IMR-90 (cell line): ENCODE measurements around the gene KRTAP4-8. TPM values are rescaled to one million over a fixed set of nuclear protein-coding genes. Genes with fewer than 3 reads are reported as not detected.

Source experiments
- ATAC-seq: fragments of 200-7000 bp; cut with Tn5 transposase; 2 replicates; pipeline ENCODE4 v1.9.1; 2020; ENCODE audit warnings: low read depth, mild to moderate bottlenecking, moderate library complexity
- BruUV-seq: library from RNA; stranded (reverse); fragments of 400-500 nt; replicated peaks from 2 replicates; lab custom pipeline; 2021; lab: Mats Ljungman, UMichigan
- CTCF ChIA-PET: fragments of 300-600 bp; formaldehyde crosslinking; extraction: SDS; loops from one replicate; lab custom pipeline; 2021; ENCODE audit warnings: antibody characterized with exemption; lab: Yijun Ruan, JAX
- POLR2A ChIA-PET: fragments of 300-600 bp; sonication (Branson Sonifier 250); formaldehyde crosslinking; loops from one replicate; lab custom pipeline; 2022; ENCODE audit warnings: antibody characterized with exemption; ENCODE audit not compliant: unreplicated experiment; lab: Charles Lee
- DNase-seq: peaks from one replicate; pipeline ENCODE4 v3.0.0; 2013
- H2AFZ ChIP-seq: replicated peaks from 2 replicates; pipeline ENCODE3; 2013; ENCODE audit warnings: low read length, mild to moderate bottlenecking; ENCODE audit not compliant: poor library complexity
- H2AK5ac ChIP-seq: 2 replicates; pipeline ENCODE4 v1.6.1; 2013; ENCODE audit warnings: low read depth, low read length, inconsistent platforms
- H2AK9ac ChIP-seq: replicated peaks from 2 replicates; pipeline ENCODE3; 2013; ENCODE audit warnings: mild to moderate bottlenecking, low read depth, low read length, moderate library complexity; ENCODE audit not compliant: poor library complexity
- H2BK120ac ChIP-seq: 2 replicates; pipeline ENCODE4 v1.6.1; 2013; ENCODE audit warnings: low read depth, low read length, inconsistent platforms
- H2BK15ac ChIP-seq: 3 replicates; pipeline ENCODE4 v1.6.1; 2013; ENCODE audit warnings: low read depth, low read length, inconsistent platforms
- H2BK20ac ChIP-seq: 2 replicates; pipeline ENCODE4 v1.6.1; 2013; ENCODE audit warnings: low read depth, mild to moderate bottlenecking, inconsistent platforms, low read length, moderate library complexity
- H2BK5ac ChIP-seq: 2 replicates; pipeline ENCODE4 v1.6.1; 2013; ENCODE audit warnings: mild to moderate bottlenecking, low read depth, low read length, inconsistent platforms; ENCODE audit not compliant: poor library complexity, severe bottlenecking
- H3K14ac ChIP-seq: replicated peaks from 2 replicates; pipeline ENCODE4 v1.6.1; 2013; ENCODE audit warnings: low read depth, low read length, inconsistent platforms
- H3K18ac ChIP-seq: 2 replicates; pipeline ENCODE4 v1.6.1; 2013; ENCODE audit warnings: low read depth, low read length, control low read depth
- H3K23ac ChIP-seq: 2 replicates; pipeline ENCODE4 v1.6.1; 2013; ENCODE audit warnings: low read depth, low read length, inconsistent platforms
- H3K27ac ChIP-seq: 2 replicates; pipeline ENCODE4 v1.5.1; 2013; ENCODE audit warnings: mild to moderate bottlenecking, control low read depth, low read length; ENCODE audit not compliant: insufficient read depth
- H3K27me3 ChIP-seq: 2 replicates; pipeline ENCODE4 v1.6.1; 2013; ENCODE audit warnings: low read length; ENCODE audit not compliant: control insufficient read depth, insufficient read depth
- H3K36me3 ChIP-seq: 2 replicates; pipeline ENCODE4 v1.6.1; 2013; ENCODE audit warnings: low read length, mixed read lengths; ENCODE audit not compliant: control insufficient read depth, insufficient read depth
- H3K4ac ChIP-seq: 2 replicates; pipeline ENCODE4 v1.6.1; 2013; ENCODE audit warnings: low read depth, low read length, inconsistent platforms
- H3K4me1 ChIP-seq: 2 replicates; pipeline ENCODE4 v1.6.1; 2013; ENCODE audit warnings: low read length, mixed read lengths; ENCODE audit not compliant: control insufficient read depth, insufficient read depth
- H3K4me2 ChIP-seq: 2 replicates; pipeline ENCODE4 v1.6.1; 2013; ENCODE audit warnings: low read depth, mild to moderate bottlenecking, control low read depth, low read length, moderate library complexity
- H3K4me3 ChIP-seq: 2 replicates; pipeline ENCODE4 v1.5.1; 2013; ENCODE audit warnings: low read depth, mild to moderate bottlenecking, control low read depth, low read length, moderate library complexity; ENCODE audit not compliant: insufficient read depth
- H3K56ac ChIP-seq: 2 replicates; pipeline ENCODE4 v1.6.1; 2013; ENCODE audit warnings: low read length, inconsistent platforms; ENCODE audit not compliant: insufficient read depth; ENCODE audit errors: extremely low read depth
- H3K79me1 ChIP-seq, 2 experiments: 2 replicates each; pipeline ENCODE4 v1.6.1; 2013; ENCODE audit warnings: low read length in 2 of 2, inconsistent platforms in 1 of 2, low read depth in 1 of 2
- H3K9ac ChIP-seq: 2 replicates; pipeline ENCODE4 v1.6.1; 2013; ENCODE audit warnings: low read depth, low read length, control low read depth
- H3K9me1 ChIP-seq: 2 replicates; pipeline ENCODE4 v1.6.1; 2013; ENCODE audit warnings: low read length, inconsistent platforms; ENCODE audit not compliant: insufficient read depth
- H3K9me3 ChIP-seq: 2 replicates; pipeline ENCODE4 v1.6.1; 2013; ENCODE audit warnings: low read length; ENCODE audit not compliant: control insufficient read depth, insufficient read depth
- H4K20me1 ChIP-seq: 2 replicates; pipeline ENCODE4 v1.6.1; 2013; ENCODE audit warnings: low read length, inconsistent platforms; ENCODE audit not compliant: insufficient read depth
- H4K5ac ChIP-seq: 2 replicates; pipeline ENCODE4 v1.6.1; 2013; ENCODE audit warnings: mild to moderate bottlenecking, low read depth, low read length, control low read depth
- H4K8ac ChIP-seq, 2 experiments: 2 replicates each; pipeline ENCODE4 v1.6.1; 2013; ENCODE audit warnings: low read depth in 2 of 2, low read length in 2 of 2, control low read depth in 1 of 2, inconsistent platforms in 1 of 2
- H4K91ac ChIP-seq: 2 replicates; pipeline ENCODE4 v1.6.1; 2013; ENCODE audit warnings: low read depth, low read length, inconsistent platforms; ENCODE audit not compliant: insufficient read depth
- CHD1 ChIP-seq: IDR thresholded peaks from 2 replicates; pipeline ENCODE4 v1.6.1; 2012; ENCODE audit warnings: low read depth, low read length, improper control_type of control experiment
- CTCF ChIP-seq: conservative IDR thresholded peaks from 2 replicates; pipeline ENCODE4 v1.5.1; 2012; ENCODE audit warnings: mild to moderate bottlenecking, low read depth, low read length, improper control_type of control experiment
- ELK1 ChIP-seq: fragments of 150-350 bp; IDR thresholded peaks from 2 replicates; pipeline ENCODE4 v1.6.1; 2016; ENCODE audit warnings: low read depth, mild to moderate bottlenecking, low read length, moderate library complexity, borderline replicate concordance
- MAFK ChIP-seq: IDR thresholded peaks from 2 replicates; pipeline ENCODE4 v1.6.1; 2012; ENCODE audit warnings: low read depth, low read length, improper control_type of control experiment
- NFE2L2 ChIP-seq: fragments of 150-350 bp; IDR thresholded peaks from 2 replicates; pipeline ENCODE4 v1.6.1; 2016; ENCODE audit warnings: low read depth, mild to moderate bottlenecking, low read length
- WGBS, 2 experiments: methylation state at CpG; one replicate each; pipeline versions ENCODE4 v1.1.5 to v1.1.7; 2013; ENCODE audit warnings: missing lambda C conversion rate in 2 of 2; ENCODE audit not compliant: insufficient read length in 1 of 2; ENCODE audit errors: extremely low coverage in 2 of 2; 5-methylcytosine and 5-hydroxymethylcytosine counted together
- dilution Hi-C: fragments of 300-500 bp; cut with HindIII; formaldehyde crosslinking; loops from one replicate; pipeline ENCODE4 v1.14.3; 2018; ENCODE audit warnings: low sequenced_read_pairs; ENCODE audit not compliant: unreplicated experiment
- in situ Hi-C: fragments of 300-500 bp; cut with MboI; formaldehyde crosslinking; loops from 3 replicates; pipeline ENCODE4 v1.14.3; 2019; ENCODE audit warnings: low sequenced_read_pairs, inconsistent platforms, mixed read lengths
- intact Hi-C: fragments of 100-400 bp; cut with micrococcal nuclease; formaldehyde crosslinking; loops from 2 replicates; pipeline ENCODE4 v1.10.0; 2022
- polyA plus RNA-seq, 3 experiments: library from polyadenylated mRNA; depleted of rRNA; stranded (reverse); fragments of >200 nt; gene quantifications; 2 replicates each; pipeline ENCODE4 v1.2.3, GENCODE V29; 2012; ENCODE audit warnings: low replicate concordance in 1 of 3
- total RNA-seq: library from RNA; depleted of rRNA; stranded (reverse); fragments of >200 nt; gene quantifications from 2 replicates; pipeline ENCODE4 v1.2.3, GENCODE V29; 2012

Gene KRTAP4-8
- total and polyA plus RNA-seq, 2 of the 4 experiments (the other 2 are of a cell fraction), result not detected

DNA sequence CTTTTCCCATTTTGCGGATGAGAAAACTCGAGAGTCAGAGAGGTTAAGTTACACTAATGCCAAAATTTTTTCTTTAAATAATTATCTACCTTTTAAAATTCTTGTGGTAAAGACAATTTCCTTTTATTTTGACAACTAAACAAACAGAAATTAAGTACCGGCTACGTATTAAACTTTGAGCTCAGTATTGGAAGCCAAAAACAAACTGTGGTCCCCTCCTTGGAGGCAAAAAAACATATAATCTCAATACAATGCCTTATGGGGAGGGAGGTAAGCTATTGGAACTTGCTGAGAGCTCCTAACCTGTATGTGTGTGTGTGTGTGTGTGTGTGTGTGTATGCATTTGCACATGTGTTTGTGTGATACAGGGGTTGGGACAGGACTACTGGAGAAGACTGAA is 34.5 kb downstream of the KRTAP4-8 start:
- no peak for TF ChIP-seq ELK1
- no peak for TF ChIP-seq CTCF
- no peak for TF ChIP-seq CHD1
- TF ChIP-seq NFE2L2, result no peak
- no peak for TF ChIP-seq MAFK
- H3K27ac ChIP-seq, result no peak overlapping the region

More for the DNA sequence above, 34.5 kb downstream of the KRTAP4-8 start:
- Histone ChIP-seq H2AK9ac (no peak overlapping the region), H2AK5ac (peak overlapping the region; percentile 98), H3K9ac (no peak overlapping the region), H2BK20ac (peak overlapping the region; percentile 98), H2BK120ac (peak overlapping the region; percentile 97), H3K4me1 (peaks cover 20% of the 10 kb centered on the region), H2BK15ac (peak overlapping the region; percentile 98; the same call in 2 of the 3 replicates), H4K5ac (peak overlapping the region; percentile 73; the same call in 1 of the 2 replicates), H2AFZ (no peak overlapping the region), H3K56ac (0 out of 2 replicates have a peak overlapping the region, but pooled peaks have one; percentile 46), H3K36me3 (no peaks in the 10 kb centered on the region), H3K4ac (peak overlapping the region; percentile 94), H4K8ac (peak overlapping the region; percentile 86), H3K9me1 (peaks cover 9% of the 10 kb centered on the region), H3K27me3 (no peaks in the 10 kb centered on the region), H4K20me1 (no peaks in the 10 kb centered on the region), H3K14ac (peak overlapping the region; percentile 88), H3K79me1 (no peaks in the 10 kb centered on the region), H2BK5ac (peak overlapping the region; percentile 98), H3K4me2 (no peak overlapping the region), H3K23ac (peak overlapping the region; percentile 79; the same call in 1 of the 2 replicates), H4K91ac (peak overlapping the region; percentile 98), H3K4me3 (no peak overlapping the region), H3K9me3 (no peaks in the 10 kb centered on the region), H3K18ac (peak overlapping the region; percentile 91; the same call in 1 of the 2 replicates)
- POLR2A ChIA-PET, result no interaction called here
- no peak for ATAC-seq
- DNase-seq, result no peak
- no CpG with 5 or more reads among the region's 4 CpGs for WGBS, 2 experiments
- CTCF ChIA-PET, result interaction anchor here (0.6 kb wide), 1 partner anchor 491 kb away, joined by 3 read pairs; no protein-coding TSS in a partner anchor
- dilution Hi-C loops (no loop called here), in situ Hi-C loops (no loop called here), intact Hi-C loops (loop anchor here (5.0 kb wide), 3 partner anchors 259 to 584 kb away; no protein-coding TSS in a partner anchor)
- no TSS peak for BruUV-seq
